GM10266 (cell line): Measurements from ENCODE around the gene HS2ST1.
A peak's percentile ranks its signal among the peaks of the same experiment; 100 is the strongest.
"Not testable (repeated sequence)": the region's sequence is repeated elsewhere in the genome, so short reads cannot be mapped to it uniquely, and the experiment has no call there.

Source experiments
- DNase-seq: peaks from one replicate; pipeline ENCODE4 v3.0.0; 2012; ENCODE audit errors: extremely low spot score
- TF ChIP-seq, protein P1 (sequence below): IDR thresholded peaks from 2 replicates; pipeline ENCODE4 v1.5.1; 2012; ENCODE audit warnings: mild to moderate bottlenecking, low read depth; ENCODE audit not compliant: control insufficient read depth, insufficient read depth; ENCODE audit errors: missing control alignments

Gene HS2ST1

DNA sequence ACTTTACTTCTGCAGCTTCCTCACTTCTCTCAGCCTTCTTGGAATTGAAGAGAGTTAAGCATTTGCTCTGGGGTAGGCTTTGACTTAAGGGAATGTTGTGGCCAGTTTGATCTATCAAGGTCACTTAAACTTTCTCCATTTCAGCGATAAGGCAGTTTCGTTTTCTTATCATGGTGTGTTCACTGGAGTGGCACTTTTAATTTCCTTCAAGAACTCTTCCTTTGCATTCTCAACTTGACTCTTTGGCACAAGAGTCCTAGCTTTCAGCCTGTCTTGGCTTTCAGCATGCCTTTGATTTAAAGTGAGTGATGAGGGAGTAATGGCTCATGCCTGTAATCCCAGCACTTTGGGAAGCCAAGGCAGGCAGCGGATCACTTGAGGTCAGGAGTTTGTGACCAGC is 38.7 kb downstream of the HS2ST1 start:
- TF ChIP-seq, protein P1, sequence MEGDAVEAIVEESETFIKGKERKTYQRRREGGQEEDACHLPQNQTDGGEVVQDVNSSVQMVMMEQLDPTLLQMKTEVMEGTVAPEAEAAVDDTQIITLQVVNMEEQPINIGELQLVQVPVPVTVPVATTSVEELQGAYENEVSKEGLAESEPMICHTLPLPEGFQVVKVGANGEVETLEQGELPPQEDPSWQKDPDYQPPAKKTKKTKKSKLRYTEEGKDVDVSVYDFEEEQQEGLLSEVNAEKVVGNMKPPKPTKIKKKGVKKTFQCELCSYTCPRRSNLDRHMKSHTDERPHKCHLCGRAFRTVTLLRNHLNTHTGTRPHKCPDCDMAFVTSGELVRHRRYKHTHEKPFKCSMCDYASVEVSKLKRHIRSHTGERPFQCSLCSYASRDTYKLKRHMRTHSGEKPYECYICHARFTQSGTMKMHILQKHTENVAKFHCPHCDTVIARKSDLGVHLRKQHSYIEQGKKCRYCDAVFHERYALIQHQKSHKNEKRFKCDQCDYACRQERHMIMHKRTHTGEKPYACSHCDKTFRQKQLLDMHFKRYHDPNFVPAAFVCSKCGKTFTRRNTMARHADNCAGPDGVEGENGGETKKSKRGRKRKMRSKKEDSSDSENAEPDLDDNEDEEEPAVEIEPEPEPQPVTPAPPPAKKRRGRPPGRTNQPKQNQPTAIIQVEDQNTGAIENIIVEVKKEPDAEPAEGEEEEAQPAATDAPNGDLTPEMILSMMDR, result no peak
- no peak for DNase-seq

DNA sequence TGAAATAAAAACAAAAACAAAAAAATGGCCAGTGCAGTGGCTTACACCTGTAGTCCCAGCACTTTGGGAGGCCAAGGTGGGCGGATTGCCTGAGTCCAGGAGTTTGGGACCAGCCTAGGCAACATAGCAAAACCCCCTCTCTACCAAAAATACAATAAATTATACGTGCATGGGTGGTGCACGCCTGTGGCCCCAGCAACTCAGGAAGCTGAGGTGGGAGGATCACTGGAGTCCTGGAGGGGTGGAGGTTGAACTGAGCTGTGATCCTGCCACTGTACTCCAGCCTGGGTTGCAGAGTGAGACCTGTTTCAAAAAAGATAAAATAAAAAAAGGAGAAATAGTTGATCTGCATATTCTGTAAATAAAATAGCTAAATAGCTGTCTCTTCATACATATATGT is 41.2 kb downstream of the HS2ST1 start:
- TF ChIP-seq, protein P1, result no peak
- no peak for DNase-seq

DNA sequence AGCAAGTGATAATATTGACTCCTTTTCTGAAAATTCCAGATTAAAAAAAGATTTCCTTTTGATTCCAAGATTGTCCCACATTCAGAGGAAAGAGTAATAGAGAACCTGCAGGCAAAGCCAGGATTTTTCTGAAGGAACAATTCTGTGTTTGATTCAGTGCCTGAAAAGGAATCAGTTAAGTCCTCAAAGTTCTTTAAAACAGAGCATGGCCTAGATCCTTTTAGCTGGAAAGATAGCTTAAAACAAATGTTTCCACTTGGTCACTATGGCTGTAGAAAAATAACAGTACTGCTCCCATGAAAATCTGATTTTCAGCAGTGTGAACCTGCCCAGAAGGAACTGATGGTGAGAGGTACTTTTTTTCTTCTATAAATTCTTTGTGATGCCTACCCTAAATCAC is 41.8 kb downstream of the HS2ST1 start:
- TF ChIP-seq, protein P1, result no peak
- no peak for DNase-seq

DNA sequence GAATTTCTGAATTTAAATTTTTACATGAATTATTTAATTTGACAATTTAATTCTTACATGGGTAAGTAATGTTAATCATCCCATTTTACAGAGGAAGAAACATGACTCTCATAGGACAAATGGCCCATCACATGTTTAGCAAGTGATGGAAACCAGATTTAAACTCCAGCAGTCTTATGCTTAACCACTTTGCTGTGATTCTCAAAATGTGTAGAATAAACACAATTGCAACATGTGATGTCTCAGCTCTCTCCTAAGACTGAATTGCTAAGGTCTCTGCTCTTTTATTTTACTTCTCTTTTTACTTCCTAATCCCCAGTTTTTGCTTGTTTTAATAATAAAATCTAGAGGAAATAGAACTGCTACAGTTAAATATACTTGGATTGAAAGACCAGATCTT is 42.8 kb downstream of the HS2ST1 start:
- TF ChIP-seq, protein P1, result no peak
- DNase-seq, result no peak

DNA sequence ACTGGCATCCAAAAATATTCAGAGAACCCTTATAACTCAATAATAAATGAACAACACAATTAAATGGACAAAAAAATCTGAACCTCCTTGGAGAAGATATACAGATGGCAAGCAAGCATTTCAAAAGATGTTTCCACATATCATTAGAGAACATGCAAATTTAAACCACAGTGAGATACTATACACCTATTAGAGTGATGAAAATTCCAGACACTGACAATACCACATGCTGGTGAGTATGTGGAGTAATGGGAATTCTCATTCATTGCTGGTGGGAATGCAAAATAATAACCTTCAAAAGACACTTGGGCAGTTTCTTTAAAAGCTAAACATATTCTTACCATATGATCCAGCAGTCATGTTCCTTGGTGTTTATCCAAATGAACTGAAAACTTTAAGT is 46.1 kb downstream of the HS2ST1 start:
- DNase-seq, result no peak
- TF ChIP-seq, protein P1, result no peak

DNA sequence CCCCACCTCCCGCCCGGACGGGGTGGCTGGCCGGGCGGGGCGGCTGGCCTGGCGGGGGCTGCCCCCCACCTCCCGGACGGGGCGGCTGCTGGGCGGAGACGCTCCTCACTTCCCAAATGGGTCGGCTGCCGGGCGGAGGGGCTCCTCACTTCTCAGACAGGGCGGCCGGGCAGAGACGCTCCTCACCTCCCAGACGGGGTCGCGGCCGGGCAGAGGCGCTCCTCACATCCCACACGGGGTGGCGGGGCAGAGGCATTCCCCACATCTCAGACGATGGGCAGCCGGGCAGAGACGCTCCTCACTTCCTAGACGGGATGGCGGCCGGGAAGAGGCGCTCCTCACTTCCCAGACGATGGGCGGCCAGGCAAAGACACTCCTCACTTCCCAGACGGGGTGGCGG is 49.4 kb downstream of the HS2ST1 start:
- not testable (repeated sequence) for DNase-seq

DNA sequence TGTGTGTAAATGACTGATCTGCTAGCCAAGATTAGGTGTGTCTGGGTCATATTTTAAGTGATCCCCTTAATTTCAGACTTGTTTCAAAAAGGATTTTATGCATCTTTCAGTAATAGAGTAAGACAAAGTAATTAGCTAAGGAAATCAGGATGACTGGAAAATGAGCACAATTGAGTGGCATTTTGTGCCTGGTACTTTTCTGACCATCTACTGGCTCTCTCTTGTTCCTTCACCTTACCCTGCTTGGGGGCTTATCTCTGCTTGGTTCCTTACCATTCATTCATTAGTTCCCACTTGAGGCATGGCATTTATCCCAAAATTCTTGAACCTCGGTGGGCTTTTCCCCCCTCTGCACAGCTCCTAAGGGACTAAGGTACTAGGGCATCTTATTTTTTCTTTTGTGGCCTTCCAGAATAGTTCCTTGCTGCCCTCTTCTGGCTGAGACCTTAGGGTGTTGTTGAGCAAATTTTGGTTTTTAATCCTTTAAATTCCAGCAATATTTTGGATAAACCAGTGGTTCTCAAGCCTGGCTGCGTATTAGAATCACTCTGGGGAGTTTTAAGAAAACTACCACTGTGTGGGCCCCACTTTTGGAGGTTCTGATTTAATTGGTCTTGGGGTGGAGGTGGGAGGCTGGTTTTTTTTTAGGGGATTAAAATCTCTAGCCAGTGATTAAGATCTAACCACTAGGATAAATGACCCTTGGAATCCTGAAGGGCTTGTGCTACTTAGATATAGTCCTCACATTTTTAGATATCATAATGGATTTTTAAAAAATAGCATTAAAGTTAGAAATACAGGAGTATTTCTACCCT is 50.8 kb downstream of the HS2ST1 start:
- TF ChIP-seq, protein P1, result peak; percentile 37
- DNase-seq, result no peak

DNA sequence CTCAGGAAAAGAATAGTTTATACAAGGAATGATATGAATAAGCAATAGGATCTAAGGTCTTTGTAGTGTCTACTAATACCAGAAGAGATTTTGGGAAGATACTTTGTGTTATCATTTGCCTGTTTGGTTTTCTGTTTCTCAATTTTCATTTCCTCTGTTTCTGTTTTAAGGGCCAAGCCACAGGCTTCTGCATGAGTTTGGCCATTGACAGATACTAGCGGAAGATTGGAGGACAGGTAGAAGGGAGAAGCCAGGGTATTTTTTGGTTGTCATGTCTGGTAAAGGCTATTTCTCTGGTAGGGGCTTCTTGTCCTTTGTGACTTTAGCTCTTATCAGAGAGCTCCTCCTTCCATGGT is 51.4 kb downstream of the HS2ST1 start:
- TF ChIP-seq, protein P1, result no peak
- DNase-seq, result peak; percentile 19
